Skin epidermis (tissue), 12 donors: ENCODE results near the gene CNOT3.

ENCODE experiments used
- H3K27ac ChIP-seq, 21 experiments: fragments of 200-600 bp; sonication (generic) in 11 of 21; one replicate each; pipeline ENCODE4 v1.5.0; 2020; ENCODE audit warnings: mild to moderate bottlenecking in 3 of 21, inconsistent platforms in 2 of 21, moderate library complexity in 2 of 21
- H3K4me3 ChIP-seq, 7 experiments: fragments of 200-600 bp; sonication (generic) in 2 of 7; one replicate each; pipeline ENCODE4 v1.5.0; 2020; ENCODE audit warnings: inconsistent platforms in 2 of 7, mild to moderate bottlenecking in 2 of 7, moderate library complexity in 1 of 7

The CNOT3 gene

GRCh38 chr19:54137699-54138488 lies at the start of gene CNOT3:
Gene CNOT3 (plus strand): TSS chr19:54137762. CDS start chr19:54142979, 5,217 bp downstream.
- Histone ChIP-seq H3K4me3 (peak within 1 kb of the TSS; percentile 69 to 100 (median 96)), H3K27ac (peak within 1 kb of the TSS; percentile 92 to 100 (median 99))

- no peak overlapping the region for H3K27ac ChIP-seq
- no peak overlapping the region for H3K4me3 ChIP-seq
Observed at GRCh38 chr19:54094426-54095000, 43.0 kb upstream of the CNOT3 start.

- H3K4me3 ChIP-seq = peak overlapping the region; percentile 11 to 44 (median 29)
Observed at GRCh38 chr19:54095136-54095858, 42.3 kb upstream of the CNOT3 start.

GRCh38 chr19:54095859-54096616 lies 41.5 kb upstream of the CNOT3 start:
- Histone ChIP-seq H3K27ac (peak overlapping the region in 10 of 21 experiments; percentile 9 to 83 (median 44)), H3K4me3 (peak overlapping the region; percentile 11 to 44 (median 29))

More at GRCh38 chr19:54095136-54095858, 42.3 kb upstream of the CNOT3 start:
- peak overlapping the region in 9 of 21 experiments; percentile 9 to 83 (median 36) for H3K27ac ChIP-seq

- H3K27ac ChIP-seq = peak overlapping the region in 14 of 21 experiments; percentile 13 to 83 (median 56)
- H3K4me3 ChIP-seq = peak overlapping the region in 5 of 7 experiments; percentile 2 to 44 (median 13)
Observed at GRCh38 chr19:54096617-54097106, 40.9 kb upstream of the CNOT3 start.

GRCh38 chr19:54099190-54099902 lies 38.2 kb upstream of the CNOT3 start:
- no peak overlapping the region for H3K4me3 ChIP-seq
- no peak overlapping the region for H3K27ac ChIP-seq

GRCh38 chr19:54099903-54100255 lies 37.7 kb upstream of the CNOT3 start:
- peak overlapping the region in 5 of 21 experiments; percentile 20 to 80 (median 48) for H3K27ac ChIP-seq

GRCh38 chr19:54100561-54100960 lies 37.0 kb upstream of the CNOT3 start, which contains the start of gene OSCAR:
Gene OSCAR (minus strand): TSS chr19:54100803. CDS start chr19:54100792, 11 bp downstream.
- Histone ChIP-seq H3K27ac (peak within 1 kb of the TSS in 11 of 21 experiments; percentile 10 to 80 (median 39)), H3K4me3 (peak within 1 kb of the TSS in 3 of 7 experiments; percentile 3 to 10 (median 8))

More at GRCh38 chr19:54099903-54100255, 37.7 kb upstream of the CNOT3 start:
- H3K4me3 ChIP-seq = peak overlapping the region in 1 of 7 experiments; percentile 8

- Histone ChIP-seq H3K27ac (peak within 1 kb of the TSS; percentile 27 to 94 (median 81)), H3K4me3 (peak within 1 kb of the TSS; percentile 59 to 95 (median 83))
Observed at GRCh38 chr19:54102421-54103169, 35.0 kb upstream of the CNOT3 start, which contains the start of gene NDUFA3. Gene NDUFA3 (plus strand): TSS chr19:54102855. CDS start chr19:54102879, 24 bp downstream.

GRCh38 chr19:54104998-54105715 lies 32.4 kb upstream of the CNOT3 start:
- Histone ChIP-seq H3K27ac (no peak overlapping the region), H3K4me3 (no peak overlapping the region)

GRCh38 chr19:54105796-54106195 lies 31.8 kb upstream of the CNOT3 start:
- no peak overlapping the region for H3K4me3 ChIP-seq
- no peak overlapping the region for H3K27ac ChIP-seq

GRCh38 chr19:54106716-54107115 lies 30.8 kb upstream of the CNOT3 start:
- H3K4me3 ChIP-seq = no peak overlapping the region
- H3K27ac ChIP-seq = no peak overlapping the region

GRCh38 chr19:54107876-54108490 lies 29.6 kb upstream of the CNOT3 start:
- no peak overlapping the region for H3K27ac ChIP-seq
- no peak overlapping the region for H3K4me3 ChIP-seq

- no peak overlapping the region for H3K27ac ChIP-seq
- H3K4me3 ChIP-seq = no peak overlapping the region
Observed at GRCh38 chr19:54108496-54108895, 29.1 kb upstream of the CNOT3 start.

GRCh38 chr19:54109651-54110050 lies 27.9 kb upstream of the CNOT3 start:
- Histone ChIP-seq H3K27ac (no peak overlapping the region), H3K4me3 (no peak overlapping the region)

- Histone ChIP-seq H3K4me3 (peak overlapping the region; percentile 66 to 95 (median 89)), H3K27ac (peak overlapping the region in 19 of 21 experiments; percentile 71 to 99 (median 92))
Observed at GRCh38 chr19:54114340-54115108, 23.0 kb upstream of the CNOT3 start.
